Gastrocnemius medialis (tissue), 4 donors: Measurements from ENCODE around the gene MCUR1. TPM values are rescaled to one million over a fixed set of nuclear protein-coding genes. Genes with fewer than 3 reads are reported as not detected.
"Not testable (repeated sequence)": the region's sequence is repeated elsewhere in the genome, so short reads cannot be mapped to it uniquely, and the experiment has no call there.

Experiments used
- ATAC-seq, 2 donors: fragments of 150-250 bp; one replicate each; pipeline ENCODE4 v1.9.1; 2016
- DNase-seq, 2 donors: peaks; one replicate each; pipeline ENCODE4 v3.0.0-alpha.2; 2019
- H3K27ac ChIP-seq, 4 donors: fragments of 200-600 bp; sonication (generic); 1 replicate in 1 of 4; 2 replicates in 3 of 4; pipeline ENCODE4 v1.5.1; 2016 to 2018; ENCODE audit warnings: mild to moderate bottlenecking in 2 of 4, moderate library complexity in 1 of 4
- H3K27me3 ChIP-seq, 3 donors: fragments of 200-600 bp; sonication (generic) in 2 of 3; 1 replicate in 1 of 3; 2 replicates in 2 of 3; pipeline versions ENCODE4 v1.5.1 to v1.6.0; 2016 to 2019; ENCODE audit warnings: mild to moderate bottlenecking in 1 of 3, moderate library complexity in 1 of 3
- H3K36me3 ChIP-seq, 2 donors: fragments of 200-600 bp; sonication (generic) in 1 of 2; one replicate each; pipeline ENCODE4 v1.5.1; 2017 to 2018
- H3K4me1 ChIP-seq, 2 donors: fragments of 200-600 bp; sonication (generic) in 1 of 2; one replicate each; pipeline ENCODE4 v1.5.1; 2016 to 2017; ENCODE audit warnings: mild to moderate bottlenecking in 2 of 2
- H3K4me3 ChIP-seq, 4 donors: fragments of 200-600 bp; sonication (generic) in 3 of 4; 1 replicate in 1 of 4; 2 replicates in 3 of 4; pipeline ENCODE4 v1.5.1; 2016 to 2019; ENCODE audit warnings: mild to moderate bottlenecking in 2 of 4
- H3K9me3 ChIP-seq, 3 donors: fragments of 200-600 bp; sonication (generic) in 2 of 3; 1 replicate in 1 of 3; 2 replicates in 2 of 3; pipeline ENCODE4 v1.5.1; 2016 to 2019
- CTCF ChIP-seq, 5 experiments: fragments of 450-650 bp in 3 of 5; fragments of 200-600 bp in 2 of 5; sonication (generic) in 2 of 5; IDR thresholded peaks in 4 of 5; conservative IDR thresholded peaks in 1 of 5; 1 replicate in 4 of 5; 2 replicates in 1 of 5; pipeline ENCODE4 v1.5.1; 2016 to 2019; ENCODE audit warnings: antibody characterized with exemption in 5 of 5, mild to moderate bottlenecking in 3 of 5, moderate library complexity in 3 of 5
- POLR2A ChIP-seq, 2 donors: fragments of 450-650 bp; IDR thresholded peaks; one replicate each; pipeline ENCODE4 v1.6.1; 2017; ENCODE audit warnings: antibody characterized with exemption in 2 of 2, mild to moderate bottlenecking in 2 of 2, moderate library complexity in 2 of 2
- in situ Hi-C, 4 donors: fragments of 200-750 bp; cut with MboI; loops; one replicate each; pipeline versions ENCODE4 v1.15.0 to v1.8.0; 2017; ENCODE audit warnings: low sequenced_read_pairs in 4 of 4
- intact Hi-C: fragments of 100-400 bp; cut with DNase I; formaldehyde crosslinking; loops from one replicate; pipeline ENCODE4 v1.15.1; 2023; ENCODE audit warnings: low total_unique reads
- total RNA-seq, 4 donors: library from RNA; depleted of rRNA; stranded (reverse); fragments of >200 nt; gene quantifications; one replicate each; pipeline versions ENCODE4 v1.1.0 to v1.2.3, GENCODE V29; 2016

The MCUR1 gene
- total RNA-seq, 4 donors from 2014 or later = 9.5 to 29.4 (median 18.1) TPM

- Histone ChIP-seq H3K4me3 (no peak overlapping the region), H3K27ac (no peak overlapping the region), H3K4me1 (peaks cover 0 to 3% of the 10 kb centered on the region in 2 donors), H3K36me3 (peaks cover 0 to 51% of the 10 kb centered on the region in 2 donors), H3K27me3 (no peaks in the 10 kb centered on the region), H3K9me3 (no peaks in the 10 kb centered on the region)
- TF ChIP-seq POLR2A (IDR thresholded peaks at IDR 0.05) (no peak), CTCF (IDR thresholded peaks at IDR 0.05 in 4 of 5, conservative IDR thresholded peaks at IDR 0.05 in 1 of 5) (no peak)
- in situ Hi-C loops (loop anchor here (5.0 to 25.0 kb wide), 4 partner anchors 268 to 351 kb away; no protein-coding TSS in a partner anchor), intact Hi-C loops (loop anchor here (10.0 kb wide), 1 partner anchor 351 kb away; no protein-coding TSS in a partner anchor)
- ATAC-seq (no peak), DNase-seq (no peak)
Observed at GRCh38 chr6:13794184-13794583, 20.2 kb downstream of the MCUR1 start.

GRCh38 chr6:13789746-13790145, 24.6 kb downstream of the MCUR1 start:
- no peak overlapping the region for H3K4me3 ChIP-seq
- no peak for ATAC-seq
- peaks cover 0 to 30% of the 10 kb centered on the region in 2 donors for H3K36me3 ChIP-seq
- H3K4me1 ChIP-seq = no peaks in the 10 kb centered on the region
- TF ChIP-seq CTCF (IDR thresholded peaks at IDR 0.05 in 4 of 5, conservative IDR thresholded peaks at IDR 0.05 in 1 of 5) (no peak), POLR2A (IDR thresholded peaks at IDR 0.05) (no peak)
- H3K9me3 ChIP-seq = no peaks in the 10 kb centered on the region
- in situ Hi-C loops (loop anchor here (5.0 to 25.0 kb wide), 4 partner anchors 273 to 355 kb away; no protein-coding TSS in a partner anchor), intact Hi-C loops (loop anchor here (10.0 kb wide), 1 partner anchor 355 kb away; no protein-coding TSS in a partner anchor)
- no peaks in the 10 kb centered on the region for H3K27me3 ChIP-seq
- DNase-seq = no peak
- H3K27ac ChIP-seq = no peak overlapping the region

- Histone ChIP-seq H3K4me1 (no peaks in the 10 kb centered on the region), H3K4me3 (no peak overlapping the region), H3K27ac (no peak overlapping the region), H3K36me3 (peaks cover 0 to 29% of the 10 kb centered on the region in 2 donors), H3K27me3 (no peaks in the 10 kb centered on the region), H3K9me3 (no peaks in the 10 kb centered on the region)
- intact Hi-C loops (no loop called here), in situ Hi-C loops (loop anchor here in 1 of 4 donors (25.0 kb wide), 1 partner anchor 273 kb away; no protein-coding TSS in a partner anchor)
- DNase-seq (no peak), ATAC-seq (no peak)
- TF ChIP-seq POLR2A (IDR thresholded peaks at IDR 0.05) (no peak), CTCF (IDR thresholded peaks at IDR 0.05 in 4 of 5, conservative IDR thresholded peaks at IDR 0.05 in 1 of 5) (no peak)
Observed at GRCh38 chr6:13788820-13789219, 25.5 kb downstream of the MCUR1 start.

- no peak overlapping the region for H3K4me3 ChIP-seq
- H3K36me3 ChIP-seq = peaks cover 0 to 22% of the 10 kb centered on the region in 2 donors
- in situ Hi-C loops (loop anchor here in 1 of 4 donors (25.0 kb wide), 1 partner anchor 275 kb away; no protein-coding TSS in a partner anchor), intact Hi-C loops (no loop called here)
- no peaks in the 10 kb centered on the region for H3K4me1 ChIP-seq
- no peaks in the 10 kb centered on the region for H3K27me3 ChIP-seq
- H3K9me3 ChIP-seq = no peaks in the 10 kb centered on the region
- ATAC-seq (no peak), DNase-seq (no peak)
- no peak for TF ChIP-seq CTCF (IDR thresholded peaks at IDR 0.05 in 4 of 5, conservative IDR thresholded peaks at IDR 0.05 in 1 of 5)
- TF ChIP-seq POLR2A (IDR thresholded peaks at IDR 0.05) = no peak
- no peak overlapping the region for H3K27ac ChIP-seq
Observed at GRCh38 chr6:13787137-13787536, 27.2 kb downstream of the MCUR1 start.

- H3K27ac ChIP-seq, H3K36me3 ChIP-seq, intact Hi-C loops, H3K4me1 ChIP-seq, H3K27me3 ChIP-seq, DNase-seq, ATAC-seq, H3K4me3 ChIP-seq, H3K9me3 ChIP-seq: not testable (repeated sequence)
- in situ Hi-C loops = loop anchor here in 1 of 4 donors (25.0 kb wide), 1 partner anchor 282 kb away; no protein-coding TSS in a partner anchor
Observed at GRCh38 chr6:13780162-13780561, 34.2 kb downstream of the MCUR1 start.
